RWPE2 (cell line): Measurements from ENCODE around the gene TST.

Experiments used
- ATAC-seq: fragments of 200-7000 bp; cut with Tn5 transposase; 3 replicates; pipeline ENCODE4 v1.9.1; 2021; ENCODE audit warnings: low read depth
- DNase-seq: peaks from one replicate; pipeline ENCODE4 v3.0.0-alpha.2; 2020; ENCODE audit warnings: low spot score
- H3K27ac ChIP-seq: fragments of 450-650 bp; 2 replicates; pipeline ENCODE4 v1.5.1; 2017; ENCODE audit warnings: mild to moderate bottlenecking; ENCODE audit not compliant: poor library complexity, severe bottlenecking
- H3K27me3 ChIP-seq: fragments of 250-450 bp; sonication (Bioruptor Pico); 2 replicates; pipeline ENCODE4 v1.5.1; 2021; ENCODE audit warnings: mild to moderate bottlenecking, moderate library complexity; ENCODE audit not compliant: insufficient read depth, poor library complexity, severe bottlenecking
- H3K36me3 ChIP-seq: fragments of 250-450 bp; sonication (Bioruptor Pico); 2 replicates; pipeline ENCODE4 v1.5.1; 2020; ENCODE audit warnings: low read depth, mild to moderate bottlenecking, moderate library complexity
- H3K4me1 ChIP-seq: fragments of 250-450 bp; sonication (Bioruptor Pico); 2 replicates; pipeline ENCODE4 v1.5.1; 2021; ENCODE audit warnings: mild to moderate bottlenecking, moderate library complexity; ENCODE audit not compliant: insufficient read depth, poor library complexity, severe bottlenecking
- H3K4me3 ChIP-seq: fragments of 250-450 bp; sonication (Bioruptor Pico); 2 replicates; pipeline ENCODE4 v1.5.1; 2021; ENCODE audit warnings: mild to moderate bottlenecking, moderate library complexity; ENCODE audit not compliant: severe bottlenecking
- H3K9me3 ChIP-seq: fragments of 250-450 bp; sonication (Bioruptor Pico); 2 replicates; pipeline ENCODE4 v1.5.1; 2021; ENCODE audit warnings: mild to moderate bottlenecking, moderate library complexity; ENCODE audit not compliant: severe bottlenecking
- CTCF ChIP-seq: fragments of 450-650 bp; IDR thresholded peaks from one replicate; pipeline ENCODE4 v1.5.1; 2017; ENCODE audit warnings: mild to moderate bottlenecking, moderate library complexity; ENCODE audit not compliant: poor library complexity, severe bottlenecking

Gene TST

GRCh38 chr22:37053310-37054055 lies 34.2 kb upstream of the TST start:
- Histone ChIP-seq H3K36me3 (no peaks in the 10 kb centered on the region), H3K4me3 (no peak overlapping the region), H3K9me3 (no peaks in the 10 kb centered on the region), H3K4me1 (no peaks in the 10 kb centered on the region), H3K27me3 (no peaks in the 10 kb centered on the region), H3K27ac (no peak overlapping the region)
- ATAC-seq (no peak), DNase-seq (no peak)
- TF ChIP-seq CTCF: no peak

- Histone ChIP-seq H3K36me3 (no peaks in the 10 kb centered on the region), H3K27ac (no peak overlapping the region), H3K9me3 (no peaks in the 10 kb centered on the region), H3K27me3 (no peaks in the 10 kb centered on the region), H3K4me3 (peak overlapping the region; percentile 74), H3K4me1 (no peaks in the 10 kb centered on the region)
- TF ChIP-seq CTCF: no peak
- ATAC-seq (no peak), DNase-seq (no peak)
These were observed 33.4 kb upstream of the TST start for GRCh38 chr22:37052386-37053309.

GRCh38 chr22:37051391-37052385 lies 32.4 kb upstream of the TST start, which contains the start of gene KCTD17:
Gene KCTD17 (plus strand): TSS chr22:37051742. CDS start chr22:37051761, 19 bp downstream.
- peak; percentile 11 for TF ChIP-seq CTCF
- Histone ChIP-seq H3K36me3 (no peaks in the 10 kb centered on the region), H3K27ac (no peak within 1 kb of the TSS), H3K4me1 (no peaks in the 10 kb centered on the region), H3K4me3 (peak within 1 kb of the TSS; percentile 74), H3K9me3 (no peaks in the 10 kb centered on the region), H3K27me3 (no peaks in the 10 kb centered on the region)
- ATAC-seq (peak; percentile 97), DNase-seq (no peak)

- DNase-seq: no peak
- Histone ChIP-seq H3K9me3 (no peaks in the 10 kb centered on the region), H3K27me3 (no peaks in the 10 kb centered on the region), H3K36me3 (no peaks in the 10 kb centered on the region), H3K27ac (no peak overlapping the region), H3K4me3 (no peak overlapping the region), H3K4me1 (no peaks in the 10 kb centered on the region)
- no peak for TF ChIP-seq CTCF
- ATAC-seq: no peak
These were observed 31.7 kb upstream of the TST start for GRCh38 chr22:37050913-37051312.
